H1 (cell line): ENCODE measurements around the gene CSNK1A1. TPM values are rescaled to one million over a fixed set of nuclear protein-coding genes. Genes with fewer than 3 reads are reported as not detected.

Source experiments
- HDAC6 ChIP-seq: IDR thresholded peaks from one replicate; pipeline ENCODE4 v1.7.1; 2012; ENCODE audit warnings: low read depth, mild to moderate bottlenecking, inconsistent platforms, low read length, moderate library complexity
- SP4 ChIP-seq: IDR thresholded peaks from 2 replicates; pipeline ENCODE4 v1.6.1; 2012; ENCODE audit warnings: low read length, inconsistent platforms
- USF2 ChIP-seq: IDR thresholded peaks from 2 replicates; pipeline ENCODE4 v1.6.1; 2011; ENCODE audit warnings: low read length, improper control_type of control experiment
- polyA plus RNA-seq, 7 experiments: library from polyadenylated mRNA; depleted of rRNA in 3 of 7; stranded (reverse) in 5 of 7; unstranded in 2 of 7; fragments of >200 nt in 5 of 7; fragments of 200-250 nt in 2 of 7; gene quantifications; 1 replicate in 5 of 7; 2 replicates in 1 of 7; 4 replicates in 1 of 7; pipeline versions ENCODE4 v1.2.1 to v1.2.3, GENCODE V29; 2011 to 2013; ENCODE audit warnings: missing spikeins in 2 of 7, mixed read lengths in 2 of 7
- total RNA-seq: library from RNA; stranded (reverse); fragmentation: NEBNext Ultra II Directional; extraction: Animal tissue kit (Norgen Biotek cat#: 25700); gene quantifications from 2 replicates; pipeline ENCODE4 v1.2.1, GENCODE V29; 2021

CSNK1A1 gene
- total and polyA plus RNA-seq, 2 of the 8 experiments (the other 6 are each of a cell fraction or from before 2014, with no cell fraction given): 61.2 to 244 TPM

- TF ChIP-seq SP4: no peak
- TF ChIP-seq USF2: no peak
- no peak for TF ChIP-seq HDAC6
- TF ChIP-seq, all 59 proteins: peak for 0
Observed at GRCh38 chr5:149575131-149575530, 23.9 kb upstream of the CSNK1A1 start (continued).
